MCF 10A (cell line): ENCODE data around the gene ACAN. TPM values are rescaled to one million over a fixed set of nuclear protein-coding genes. Genes with fewer than 3 reads are reported as not detected.

Experiments
- BruUV-seq: library from RNA; stranded (reverse); fragments of 400-500 nt; replicated peaks from 2 replicates; lab custom pipeline; 2021; lab: Mats Ljungman, UMichigan
- CTCF ChIA-PET: fragments of 300-600 bp; sonication (Branson Sonifier 250); formaldehyde crosslinking; extraction: SDS; loops from one replicate; lab custom pipeline; 2021; ENCODE audit warnings: antibody characterized with exemption, inconsistent platforms; lab: Yijun Ruan, JAX
- POLR2A ChIA-PET: fragments of 300-600, 350-650 bp; sonication (Branson Sonifier 250); formaldehyde crosslinking; extraction: SDS; loops from one replicate; lab custom pipeline; 2020; ENCODE audit warnings: antibody characterized with exemption, inconsistent platforms; lab: Yijun Ruan, JAX
- DNase-seq: peaks from one replicate; pipeline ENCODE4 v3.0.0-alpha.2; 2018; ENCODE audit not compliant: unreplicated experiment
- H3K27ac Mint-ChIP-seq: one replicate; pipeline ENCODE4 v1.8.0; 2022; ENCODE audit warnings: mild to moderate bottlenecking, low read depth, mixed read lengths; ENCODE audit not compliant: unreplicated experiment
- H3K27me3 Mint-ChIP-seq: one replicate; pipeline ENCODE4 v1.8.0; 2022; ENCODE audit warnings: mixed read lengths; ENCODE audit not compliant: insufficient read depth, unreplicated experiment
- H3K36me3 Mint-ChIP-seq: one replicate; pipeline ENCODE4 v1.8.0; 2022; ENCODE audit warnings: mild to moderate bottlenecking, moderate library complexity, mixed read lengths; ENCODE audit not compliant: insufficient read depth, unreplicated experiment
- H3K4me1 Mint-ChIP-seq: one replicate; pipeline ENCODE4 v1.8.0; 2022; ENCODE audit warnings: mixed read lengths; ENCODE audit not compliant: insufficient read depth, unreplicated experiment
- H3K4me3 Mint-ChIP-seq: one replicate; pipeline ENCODE4 v1.8.0; 2022; ENCODE audit warnings: mild to moderate bottlenecking, moderate library complexity, mixed read lengths; ENCODE audit not compliant: unreplicated experiment
- H3K9me3 Mint-ChIP-seq: one replicate; pipeline ENCODE4 v1.8.0; 2022; ENCODE audit warnings: mixed read lengths; ENCODE audit not compliant: unreplicated experiment
- intact Hi-C: fragments of 100-400 bp; cut with micrococcal nuclease; formaldehyde crosslinking; loops from 2 replicates; pipeline ENCODE4 v1.14.1; 2022
- total RNA-seq: library from RNA; stranded (reverse); gene quantifications from 2 replicates; pipeline ENCODE4 v1.2.3, GENCODE V29; 2022
- TF ChIP-seq, protein P1 (sequence below): fragments of 200-600 bp; IDR thresholded peaks from one replicate; pipeline ENCODE4 v1.8.0; 2022; ENCODE audit warnings: antibody characterized with exemption, mild to moderate bottlenecking; ENCODE audit not compliant: unreplicated experiment

The ACAN gene
- total RNA-seq, 1 experiment from 2014 or later, result not detected

DNA sequence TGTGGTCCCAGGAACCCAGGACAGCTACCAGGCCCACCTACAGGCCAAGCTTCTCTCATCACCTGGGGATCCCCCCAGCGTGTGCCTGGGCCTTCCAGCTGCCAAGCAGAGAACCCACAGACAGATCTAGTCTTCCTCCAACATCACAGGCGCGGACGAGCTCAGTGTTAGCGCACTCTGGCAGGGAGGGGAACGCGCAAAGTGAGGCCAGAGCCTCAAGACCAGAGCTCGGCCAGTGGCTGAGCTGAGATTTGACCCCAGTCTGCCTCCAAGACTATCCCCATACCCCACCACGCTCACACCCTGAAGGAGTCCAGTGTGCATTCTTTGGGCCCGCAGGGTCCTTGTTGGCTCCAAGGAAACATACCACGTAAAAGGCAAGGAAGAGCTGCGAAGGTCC lies 104.9 kb downstream of the ACAN start:
- TF ChIP-seq, protein P1, sequence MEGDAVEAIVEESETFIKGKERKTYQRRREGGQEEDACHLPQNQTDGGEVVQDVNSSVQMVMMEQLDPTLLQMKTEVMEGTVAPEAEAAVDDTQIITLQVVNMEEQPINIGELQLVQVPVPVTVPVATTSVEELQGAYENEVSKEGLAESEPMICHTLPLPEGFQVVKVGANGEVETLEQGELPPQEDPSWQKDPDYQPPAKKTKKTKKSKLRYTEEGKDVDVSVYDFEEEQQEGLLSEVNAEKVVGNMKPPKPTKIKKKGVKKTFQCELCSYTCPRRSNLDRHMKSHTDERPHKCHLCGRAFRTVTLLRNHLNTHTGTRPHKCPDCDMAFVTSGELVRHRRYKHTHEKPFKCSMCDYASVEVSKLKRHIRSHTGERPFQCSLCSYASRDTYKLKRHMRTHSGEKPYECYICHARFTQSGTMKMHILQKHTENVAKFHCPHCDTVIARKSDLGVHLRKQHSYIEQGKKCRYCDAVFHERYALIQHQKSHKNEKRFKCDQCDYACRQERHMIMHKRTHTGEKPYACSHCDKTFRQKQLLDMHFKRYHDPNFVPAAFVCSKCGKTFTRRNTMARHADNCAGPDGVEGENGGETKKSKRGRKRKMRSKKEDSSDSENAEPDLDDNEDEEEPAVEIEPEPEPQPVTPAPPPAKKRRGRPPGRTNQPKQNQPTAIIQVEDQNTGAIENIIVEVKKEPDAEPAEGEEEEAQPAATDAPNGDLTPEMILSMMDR, result no peak
- intact Hi-C loops, result no loop called here
- ChIA-PET POLR2A (interaction anchor here (0.8 kb wide), 1 partner anchor 183 kb away, joined by 3 read pairs; no protein-coding TSS in a partner anchor), CTCF (interaction anchor here (0.6 to 6.7 kb wide), 6 partner anchors 10 to 250 kb away, joined by 3 to 128 read pairs (median 5); no protein-coding TSS in a partner anchor)
- peaks cover 24% of the 10 kb centered on the region for H3K4me1 Mint-ChIP-seq
- DNase-seq, result no peak
- no peaks in the 10 kb centered on the region for H3K9me3 Mint-ChIP-seq
- H3K36me3 Mint-ChIP-seq, result peaks cover 85% of the 10 kb centered on the region
- no TSS peak for BruUV-seq
- no peak overlapping the region for H3K27ac Mint-ChIP-seq
- H3K27me3 Mint-ChIP-seq, result no peaks in the 10 kb centered on the region
- no peak overlapping the region for H3K4me3 Mint-ChIP-seq

DNA sequence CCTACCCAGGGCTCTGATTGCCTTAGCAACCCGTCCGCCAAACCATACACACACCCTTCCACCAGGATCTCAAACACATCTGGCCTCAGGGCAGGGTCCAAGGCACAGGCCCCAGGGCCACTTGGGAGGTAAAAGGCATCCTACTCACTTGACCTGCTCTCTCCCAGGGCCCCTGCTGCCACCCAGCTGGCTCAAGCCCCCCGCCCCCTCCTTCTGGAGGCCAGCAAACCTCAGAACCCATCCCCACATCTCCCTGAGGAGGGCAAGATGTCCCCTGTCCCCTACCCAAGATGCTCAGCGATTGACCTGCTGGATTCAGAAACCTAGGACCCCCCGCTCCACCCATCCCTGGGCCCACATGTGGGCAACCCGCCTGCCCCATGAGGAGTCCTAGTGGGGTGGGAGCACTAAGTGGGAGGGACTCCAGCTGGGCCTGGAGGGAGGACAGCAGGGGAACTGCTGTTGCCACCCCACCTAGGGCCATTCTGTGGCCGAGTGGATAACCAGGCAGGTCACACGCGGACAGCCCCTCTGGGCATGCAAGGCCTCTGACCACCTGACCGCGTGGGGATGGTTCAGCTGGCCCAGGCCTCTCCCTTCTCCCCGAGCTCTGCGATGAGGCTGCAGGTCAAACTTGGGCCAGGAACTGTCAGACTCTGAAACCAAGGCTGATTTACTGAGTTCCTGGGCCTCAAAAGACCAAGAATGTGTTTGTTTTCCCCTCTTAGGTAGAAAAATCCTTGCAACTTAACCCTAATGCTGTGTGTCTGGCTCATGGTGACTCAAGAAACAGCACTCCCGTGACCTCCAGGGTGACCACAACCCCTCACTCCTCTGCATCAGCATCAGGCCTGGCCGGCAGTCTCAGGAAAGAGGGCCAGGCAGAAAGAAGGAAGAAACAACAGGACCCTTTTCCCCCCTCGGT lies 105.7 kb downstream of the ACAN start:
- H3K4me3 Mint-ChIP-seq, result no peak overlapping the region

DNA sequence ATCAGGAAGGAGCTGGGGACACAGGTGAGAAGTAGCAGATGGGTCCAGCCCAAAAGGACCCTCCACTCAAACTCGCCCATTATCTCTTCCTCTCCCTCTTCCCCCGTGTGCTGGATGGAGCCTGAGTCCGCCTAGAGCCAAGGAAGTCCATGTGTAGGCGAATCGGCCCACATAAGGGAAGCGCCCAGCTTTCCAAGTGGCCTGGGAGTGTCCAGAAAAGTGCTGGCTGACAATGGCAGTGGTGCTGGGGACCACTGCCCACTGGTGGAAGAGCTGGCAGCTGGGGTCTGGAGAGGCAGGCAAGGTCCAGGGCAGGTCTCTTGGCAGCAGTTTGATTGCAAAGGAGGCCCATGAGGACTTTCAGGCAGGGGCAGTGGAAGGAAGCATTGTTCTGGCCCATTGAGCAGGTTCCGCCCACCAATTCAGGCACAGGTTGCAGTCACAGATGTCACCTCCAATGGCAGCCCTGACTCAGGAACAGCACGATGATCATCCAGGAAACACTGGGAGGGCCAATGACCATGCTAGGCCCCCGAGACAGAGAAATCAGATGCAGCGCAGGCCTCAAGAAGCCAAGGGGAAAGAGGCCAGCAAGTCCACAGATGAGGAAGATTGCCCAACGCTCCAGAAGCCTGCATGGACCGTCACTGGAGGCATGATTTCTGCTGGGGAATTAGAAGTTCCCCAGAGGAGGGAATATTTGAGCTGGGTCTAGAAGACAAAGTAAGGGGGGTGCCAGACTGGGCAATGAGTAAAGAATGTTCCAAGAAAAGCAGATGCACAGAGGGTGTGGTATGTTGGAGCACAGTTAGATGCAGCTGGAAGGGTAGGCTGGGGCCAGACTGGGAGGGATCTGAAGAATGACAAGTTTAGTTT lies 107.0 kb downstream of the ACAN start:
- no peak for DNase-seq
- intact Hi-C loops, result no loop called here
- no TSS peak for BruUV-seq
- TF ChIP-seq, protein P1, result no peak
- Mint-ChIP-seq H3K27me3 (no peaks in the 10 kb centered on the region), H3K36me3 (peaks cover 65% of the 10 kb centered on the region), H3K4me3 (peak overlapping the region; percentile 95), H3K4me1 (peaks cover 26% of the 10 kb centered on the region), H3K9me3 (no peaks in the 10 kb centered on the region), H3K27ac (peak overlapping the region; percentile 74)
- ChIA-PET POLR2A (interaction anchor here (2.0 kb wide), 1 partner anchor 107 kb away, joined by 10 read pairs; no protein-coding TSS in a partner anchor), CTCF (interaction anchor here (0.7 to 2.6 kb wide), 8 partner anchors 10 to 479 kb away, joined by 3 to 21 read pairs (median 4); no protein-coding TSS in a partner anchor)

More for the DNA sequence above, 105.7 kb downstream of the ACAN start:
- TF ChIP-seq, protein P1, result no peak
- Mint-ChIP-seq H3K27ac (no peak overlapping the region), H3K9me3 (no peaks in the 10 kb centered on the region), H3K36me3 (peaks cover 77% of the 10 kb centered on the region), H3K4me1 (peaks cover 31% of the 10 kb centered on the region), H3K27me3 (no peaks in the 10 kb centered on the region)
- intact Hi-C loops, result no loop called here
- CTCF ChIA-PET, result interaction anchor here (0.6 to 6.7 kb wide), 6 partner anchors 11 to 251 kb away, joined by 3 to 128 read pairs (median 4); no protein-coding TSS in a partner anchor
- BruUV-seq, result no TSS peak
- DNase-seq, result no peak
- POLR2A ChIA-PET, result interaction anchor here (0.8 kb wide), 1 partner anchor 182 kb away, joined by 3 read pairs; no protein-coding TSS in a partner anchor
